Immature natural killer cell (primary cell): ENCODE results near the gene PPP1R37. TPM values are rescaled to one million over a fixed set of nuclear protein-coding genes. Genes with fewer than 3 reads are reported as not detected.

Experiments used
- DNase-seq, 3 donors: peaks; one replicate each; pipeline ENCODE4 v3.0.0; 2022; ENCODE audit warnings: mixed read lengths in 1 of 3
- H3K27ac Mint-ChIP-seq, 6 donors: one replicate each; pipeline ENCODE4 v1.8.0; 2020; ENCODE audit warnings: mixed read lengths in 6 of 6, mild to moderate bottlenecking in 5 of 6, inconsistent platforms in 4 of 6, moderate library complexity in 3 of 6
- H3K27me3 Mint-ChIP-seq, 3 donors: one replicate each; pipeline ENCODE4 v1.8.0; 2020 to 2021; ENCODE audit warnings: low read depth in 3 of 3, mild to moderate bottlenecking in 3 of 3, mixed read lengths in 3 of 3, moderate library complexity in 3 of 3, inconsistent platforms in 1 of 3
- H3K36me3 Mint-ChIP-seq, 3 donors: one replicate each; pipeline ENCODE4 v1.8.0; 2020; ENCODE audit warnings: mixed read lengths in 3 of 3, inconsistent platforms in 2 of 3, mild to moderate bottlenecking in 2 of 3
- H3K4me1 Mint-ChIP-seq, 2 donors: one replicate each; pipeline ENCODE4 v1.8.0; 2020; ENCODE audit warnings: inconsistent platforms in 2 of 2, mild to moderate bottlenecking in 2 of 2, mixed read lengths in 2 of 2, moderate library complexity in 1 of 2
- H3K4me3 Mint-ChIP-seq, 5 donors: one replicate each; pipeline ENCODE4 v1.8.0; 2020; ENCODE audit warnings: mild to moderate bottlenecking in 5 of 5, mixed read lengths in 5 of 5, inconsistent platforms in 3 of 5, moderate library complexity in 3 of 5
- H3K9me3 Mint-ChIP-seq, 6 donors: one replicate each; pipeline ENCODE4 v1.8.0; 2020; ENCODE audit warnings: mild to moderate bottlenecking in 6 of 6, mixed read lengths in 6 of 6, inconsistent platforms in 4 of 6, moderate library complexity in 3 of 6
- polyA plus RNA-seq, 3 donors: library from polyadenylated mRNA; unstranded; fragments of 300-500 nt; fragmentation: Illumina TruSeq; gene quantifications; one replicate each; pipeline ENCODE4 v1.2.3, GENCODE V29; 2021

PPP1R37 gene
- polyA plus RNA-seq, 3 donors from 2014 or later: 0.37 to 1.1 TPM; not detected in 1

- Mint-ChIP-seq H3K27me3 (peaks cover 0 to 4% (median 2%) of the 10 kb centered on the region in 3 donors), H3K27ac (peak overlapping the region in 2 of 6 donors; percentile 13 to 51), H3K9me3 (no peaks in the 10 kb centered on the region), H3K4me3 (no peak overlapping the region), H3K4me1 (peaks cover 0 to 27% of the 10 kb centered on the region in 2 donors), H3K36me3 (no peaks in the 10 kb centered on the region)
- DNase-seq: peak; percentile 30 to 36 (median 30)
Measured at GRCh38 chr19:45164577-45165335, 71.8 kb downstream of the PPP1R37 start.

DNA sequence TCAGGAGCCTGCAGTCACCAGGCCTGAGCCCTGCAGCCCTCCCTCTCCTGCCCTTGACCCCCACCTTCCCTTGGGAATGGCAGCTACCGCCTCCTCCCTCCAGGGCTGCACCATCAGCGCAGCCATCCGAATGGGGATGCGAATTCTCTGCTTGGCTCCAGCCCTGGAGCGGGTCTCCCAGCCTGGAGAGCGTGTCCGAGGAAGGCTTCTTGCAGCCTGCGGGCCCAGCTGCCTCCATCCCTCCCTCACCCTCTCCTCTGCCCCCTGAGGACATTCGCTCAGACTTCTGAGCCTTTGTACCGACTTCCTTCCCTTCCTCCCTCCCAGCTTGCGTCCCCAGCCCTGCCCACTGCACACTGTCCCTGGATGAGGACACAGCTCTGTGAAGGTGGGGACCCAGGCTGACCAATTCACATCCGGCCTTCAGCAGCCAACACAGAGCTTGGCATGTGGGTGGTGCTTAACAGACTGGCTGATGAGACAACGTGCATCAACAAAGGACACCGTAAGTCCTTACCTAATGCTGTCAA is 73.8 kb downstream of the PPP1R37 start:
- peaks cover 0 to 6% (median 0%) of the 10 kb centered on the region in 3 donors for H3K36me3 Mint-ChIP-seq
- no peak overlapping the region for H3K4me3 Mint-ChIP-seq
- H3K27ac Mint-ChIP-seq: peak overlapping the region in 1 of 6 donors; percentile 36
- H3K27me3 Mint-ChIP-seq: peaks cover 0 to 2% (median 0%) of the 10 kb centered on the region in 3 donors
- no peak for DNase-seq
- H3K9me3 Mint-ChIP-seq: no peaks in the 10 kb centered on the region
- peaks cover 14 to 47% of the 10 kb centered on the region in 2 donors for H3K4me1 Mint-ChIP-seq

GRCh38 chr19:45168767-45169351 is 75.9 kb downstream of the PPP1R37 start:
- Mint-ChIP-seq H3K27ac (no peak overlapping the region), H3K4me3 (peak overlapping the region in 1 of 5 donors; percentile 41), H3K9me3 (no peaks in the 10 kb centered on the region), H3K4me1 (peaks cover 24 to 61% of the 10 kb centered on the region in 2 donors), H3K36me3 (peaks cover 0 to 6% (median 0%) of the 10 kb centered on the region in 3 donors), H3K27me3 (peaks cover 0 to 2% (median 0%) of the 10 kb centered on the region in 3 donors)
- no peak for DNase-seq

DNA sequence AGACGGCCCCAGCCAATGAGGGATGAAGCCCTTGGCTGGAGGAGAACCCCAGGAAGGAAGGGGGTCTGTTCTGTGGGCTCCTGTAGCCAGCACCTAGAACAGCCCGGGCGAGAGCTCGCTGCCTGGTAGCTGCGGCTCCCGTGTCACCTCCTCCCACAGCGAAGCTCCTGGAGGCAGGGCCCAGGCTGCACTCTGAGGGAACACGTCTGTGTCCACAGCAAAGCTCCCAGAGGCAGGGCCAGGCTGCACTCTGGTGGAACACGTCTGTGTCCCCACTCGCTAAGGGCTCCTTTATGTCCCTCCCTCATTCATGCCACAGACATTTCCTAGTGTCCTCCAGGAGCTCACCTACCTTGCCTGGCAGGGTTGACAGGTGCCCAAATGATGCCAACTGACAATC is 76.6 kb downstream of the PPP1R37 start:
- Mint-ChIP-seq H3K9me3 (no peaks in the 10 kb centered on the region), H3K4me1 (peaks cover 24 to 60% of the 10 kb centered on the region in 2 donors), H3K36me3 (peaks cover 0 to 6% (median 0%) of the 10 kb centered on the region in 3 donors), H3K27me3 (peaks cover 0 to 3% (median 0%) of the 10 kb centered on the region in 3 donors), H3K27ac (no peak overlapping the region), H3K4me3 (peak overlapping the region in 1 of 5 donors; percentile 35)
- no peak for DNase-seq

DNA sequence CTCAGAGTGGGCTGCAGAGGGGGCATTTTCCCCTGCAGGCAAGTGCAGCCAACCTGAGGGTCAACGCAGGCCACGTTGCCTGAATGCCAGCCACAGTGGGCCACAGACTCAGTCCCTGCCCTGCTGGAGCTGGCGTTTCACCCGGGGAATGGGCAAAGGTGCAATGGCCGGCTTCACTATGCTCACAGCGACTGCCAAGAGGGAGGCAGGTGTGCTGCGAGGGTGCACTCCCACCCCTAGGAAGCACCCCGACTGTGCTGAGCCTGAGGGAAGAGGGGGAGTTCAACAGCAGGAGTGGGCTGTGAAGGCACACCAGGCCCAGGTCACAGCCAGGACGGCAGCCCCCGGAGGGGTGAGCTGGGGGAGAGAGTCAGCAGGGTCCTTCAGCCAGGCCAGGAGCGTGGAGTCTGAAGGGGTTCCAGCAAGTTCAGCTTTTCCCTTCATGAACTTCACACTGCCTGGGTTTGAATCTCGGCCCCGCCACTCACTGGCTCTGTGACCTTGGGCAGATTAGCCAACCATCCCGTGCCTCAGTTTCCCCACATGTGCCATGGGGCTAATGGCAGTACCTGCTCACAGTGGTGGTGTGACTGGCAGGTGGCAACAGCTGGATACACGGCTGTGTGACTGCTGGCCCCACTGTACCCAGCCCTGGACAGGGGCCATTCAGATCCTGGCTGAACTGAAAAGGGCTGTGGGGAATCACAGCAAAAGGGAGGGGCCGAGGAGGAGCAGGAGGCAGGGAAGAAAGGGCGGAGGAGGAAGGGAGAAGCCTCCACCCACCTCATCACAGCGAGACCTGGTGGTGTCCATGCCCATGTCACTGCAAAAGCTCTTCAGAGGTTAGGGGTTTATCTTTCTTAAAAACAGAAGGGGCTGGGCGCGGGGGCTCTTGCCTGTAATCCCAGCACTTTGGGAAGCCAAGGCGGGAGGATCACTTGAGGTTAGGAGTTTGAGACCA is 77.4 kb downstream of the PPP1R37 start:
- Mint-ChIP-seq H3K4me3 (peak overlapping the region; percentile 74 to 88 (median 82)), H3K36me3 (peaks cover 0 to 6% (median 2%) of the 10 kb centered on the region in 3 donors), H3K27me3 (peaks cover 0 to 2% (median 2%) of the 10 kb centered on the region in 3 donors), H3K4me1 (peaks cover 24 to 58% of the 10 kb centered on the region in 2 donors), H3K9me3 (no peaks in the 10 kb centered on the region), H3K27ac (peak overlapping the region; percentile 94 to 98 (median 95))
- no peak for DNase-seq

DNA sequence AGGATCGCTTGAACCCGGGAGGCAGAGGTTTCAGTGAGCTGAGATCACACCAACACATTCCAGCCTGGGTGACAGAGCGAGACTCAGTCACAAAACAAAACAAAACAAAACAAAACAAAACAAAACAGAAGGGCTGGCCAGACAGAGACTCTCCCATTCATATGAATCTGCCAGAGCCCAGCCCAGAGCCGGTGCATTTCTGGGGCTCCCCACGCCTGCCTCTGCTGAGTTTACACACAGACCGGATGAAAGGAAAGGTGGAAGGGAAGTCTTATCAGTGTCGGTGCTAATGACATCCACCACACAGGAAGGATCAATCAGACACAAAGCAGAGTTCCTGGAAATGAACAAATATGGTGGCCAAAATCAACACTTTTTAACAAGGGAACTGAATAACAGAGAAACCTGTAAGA is 78.2 kb downstream of the PPP1R37 start:
- peak; percentile 34 to 37 (median 37) for DNase-seq
- Mint-ChIP-seq H3K36me3 (peaks cover 0 to 6% (median 4%) of the 10 kb centered on the region in 3 donors), H3K27me3 (peaks cover 0 to 3% (median 2%) of the 10 kb centered on the region in 3 donors), H3K4me3 (peak overlapping the region; percentile 74 to 88 (median 82)), H3K9me3 (no peaks in the 10 kb centered on the region), H3K27ac (peak overlapping the region; percentile 94 to 98 (median 95)), H3K4me1 (peaks cover 24 to 58% of the 10 kb centered on the region in 2 donors)

DNA sequence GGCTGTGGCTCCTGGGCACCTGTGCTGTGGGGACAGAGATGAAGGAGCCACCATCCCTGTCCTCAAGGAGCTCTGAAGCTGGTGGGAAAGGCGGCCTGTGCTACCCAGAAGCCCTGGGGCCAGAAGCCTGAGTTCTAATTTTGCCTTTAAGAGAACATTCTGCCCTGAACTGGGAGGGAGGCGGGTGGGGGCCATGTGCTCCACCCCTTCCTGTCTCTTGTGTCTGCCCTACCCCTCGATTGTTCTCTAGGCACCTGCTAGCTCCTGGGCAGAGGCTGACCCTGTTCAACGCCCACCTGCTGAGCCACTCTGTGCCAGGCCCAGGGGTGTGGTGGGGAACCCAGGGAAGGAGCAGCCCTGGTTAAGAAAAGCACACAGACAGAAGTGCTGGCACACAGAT is 79.2 kb downstream of the PPP1R37 start:
- H3K36me3 Mint-ChIP-seq: peaks cover 0 to 6% (median 4%) of the 10 kb centered on the region in 3 donors
- H3K9me3 Mint-ChIP-seq: no peaks in the 10 kb centered on the region
- DNase-seq: peak in 1 of 3 donors; percentile 19
- H3K27me3 Mint-ChIP-seq: peaks cover 0 to 3% (median 2%) of the 10 kb centered on the region in 3 donors
- H3K4me3 Mint-ChIP-seq: peak overlapping the region; percentile 29 to 63 (median 46)
- peak overlapping the region; percentile 70 to 98 (median 88) for H3K27ac Mint-ChIP-seq
- peaks cover 24 to 58% of the 10 kb centered on the region in 2 donors for H3K4me1 Mint-ChIP-seq

DNA sequence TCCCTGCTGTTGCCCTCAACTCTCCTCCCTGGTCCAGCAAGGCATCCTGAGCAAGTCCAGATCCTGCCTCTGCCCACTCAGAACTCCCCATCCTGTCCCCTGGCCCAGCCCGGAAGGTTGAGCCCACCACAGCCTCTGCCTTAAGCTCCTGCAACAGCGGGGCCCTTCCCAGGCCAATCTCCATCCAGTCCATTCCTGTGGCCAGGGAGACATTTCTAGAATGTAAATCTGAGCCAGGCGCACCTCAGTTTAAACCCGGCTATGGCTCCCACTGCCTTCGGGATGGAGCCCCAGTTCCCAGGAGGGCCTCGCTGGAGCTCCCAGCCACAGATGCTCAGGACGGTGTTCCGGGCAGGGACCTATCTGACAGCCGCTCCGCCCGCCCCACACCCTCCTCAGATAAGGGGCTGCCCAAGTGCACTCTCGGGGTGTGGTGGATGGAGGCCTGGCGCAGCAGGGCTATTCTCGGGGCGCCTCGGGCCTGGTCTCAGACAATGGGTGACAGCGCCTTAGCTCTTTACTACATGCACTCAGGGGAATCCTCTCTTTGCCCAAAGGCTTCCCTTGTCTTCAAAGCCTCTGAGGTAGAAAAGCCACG is 79.7 kb downstream of the PPP1R37 start:
- H3K36me3 Mint-ChIP-seq: peaks cover 0 to 6% (median 4%) of the 10 kb centered on the region in 3 donors
- H3K27me3 Mint-ChIP-seq: peaks cover 0 to 3% (median 2%) of the 10 kb centered on the region in 3 donors
- H3K4me1 Mint-ChIP-seq: peaks cover 28 to 62% of the 10 kb centered on the region in 2 donors
- DNase-seq: no peak
- peak overlapping the region in 3 of 5 donors; percentile 3 to 63 (median 21) for H3K4me3 Mint-ChIP-seq
- peak overlapping the region in 4 of 6 donors; percentile 16 to 98 (median 95) for H3K27ac Mint-ChIP-seq
- no peaks in the 10 kb centered on the region for H3K9me3 Mint-ChIP-seq

DNA sequence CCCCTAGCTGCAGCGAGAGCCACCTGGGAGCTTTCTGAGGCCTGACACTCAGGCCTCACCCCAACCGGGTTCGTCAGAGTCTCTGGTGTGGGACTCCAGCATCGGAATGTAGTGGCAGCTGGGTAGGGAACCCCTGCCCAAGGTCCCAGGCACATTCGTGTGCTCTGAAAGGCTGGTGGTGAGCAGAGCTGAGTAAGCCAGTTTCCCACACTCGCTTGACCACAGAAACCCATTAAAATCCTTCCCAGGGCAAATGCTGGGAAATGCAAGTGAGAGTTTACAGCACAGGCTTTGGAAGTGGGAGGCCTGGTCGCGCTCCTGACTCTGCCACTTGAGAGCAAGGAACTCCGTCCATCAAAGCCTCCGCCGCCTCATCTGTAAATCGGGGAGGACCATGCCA is 80.8 kb downstream of the PPP1R37 start:
- DNase-seq: no peak
- H3K36me3 Mint-ChIP-seq: peaks cover 0 to 6% (median 4%) of the 10 kb centered on the region in 3 donors
- H3K27ac Mint-ChIP-seq: peak overlapping the region in 2 of 6 donors; percentile 21 to 34
- H3K4me1 Mint-ChIP-seq: peaks cover 39 to 62% of the 10 kb centered on the region in 2 donors
- H3K9me3 Mint-ChIP-seq: no peaks in the 10 kb centered on the region
- no peak overlapping the region for H3K4me3 Mint-ChIP-seq
- H3K27me3 Mint-ChIP-seq: peaks cover 0 to 10% (median 6%) of the 10 kb centered on the region in 3 donors

DNA sequence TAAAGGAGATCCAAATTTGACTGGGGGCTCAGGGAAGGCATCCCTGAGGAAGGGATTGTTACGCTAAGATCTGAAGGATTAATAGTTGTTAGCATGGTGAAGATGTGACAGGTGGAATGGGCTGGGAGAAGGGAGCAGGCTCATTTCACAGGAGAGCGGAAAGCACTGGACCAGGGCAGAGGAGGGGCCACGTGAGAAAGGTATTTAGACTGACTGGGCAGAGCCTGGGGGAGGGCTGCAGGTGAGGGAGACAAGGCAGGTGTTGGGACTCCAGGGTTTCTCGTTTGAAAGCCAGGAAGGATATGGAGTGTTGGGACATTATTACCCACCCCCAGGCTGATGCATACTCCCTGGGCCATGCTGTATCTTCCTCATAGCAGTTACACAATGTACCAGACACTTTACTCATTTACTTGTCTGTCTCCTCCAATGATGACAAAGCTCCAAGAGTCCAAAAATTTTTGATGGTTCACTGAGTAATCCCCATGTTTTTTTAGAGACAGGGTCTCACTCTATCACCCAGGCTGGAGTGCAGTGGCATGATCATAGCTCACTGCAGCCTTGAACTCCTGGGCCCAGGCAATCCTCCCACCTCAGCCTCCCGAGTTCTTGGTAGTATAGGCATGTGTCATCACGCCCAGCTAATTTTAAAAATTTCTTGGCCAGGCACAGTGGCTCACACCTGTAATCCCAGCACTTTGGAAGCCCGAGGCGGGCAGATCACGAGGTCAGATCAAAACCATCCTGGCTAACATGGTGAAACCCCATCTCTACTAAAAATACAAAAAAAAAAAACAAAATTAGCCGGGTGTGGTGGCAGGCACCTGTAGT is 82.8 kb downstream of the PPP1R37 start:
- peaks cover 45 to 56% of the 10 kb centered on the region in 2 donors for H3K4me1 Mint-ChIP-seq
- peaks cover 3 to 10% (median 6%) of the 10 kb centered on the region in 3 donors for H3K27me3 Mint-ChIP-seq
- DNase-seq: no peak
- peak overlapping the region in 5 of 6 donors; percentile 56 to 67 (median 62) for H3K27ac Mint-ChIP-seq
- peaks cover 0 to 6% (median 4%) of the 10 kb centered on the region in 3 donors for H3K36me3 Mint-ChIP-seq
- H3K9me3 Mint-ChIP-seq: no peaks in the 10 kb centered on the region
- H3K4me3 Mint-ChIP-seq: peak overlapping the region; percentile 4 to 72 (median 43)

- no peaks in the 10 kb centered on the region for H3K9me3 Mint-ChIP-seq
- peaks cover 4 to 14% (median 4%) of the 10 kb centered on the region in 3 donors for H3K36me3 Mint-ChIP-seq
- H3K4me1 Mint-ChIP-seq: peaks cover 43 to 51% of the 10 kb centered on the region in 2 donors
- no peak for DNase-seq
- peak within 1 kb of the TSS; percentile 89 to 92 (median 91) for H3K4me3 Mint-ChIP-seq
- peak within 1 kb of the TSS; percentile 91 to 98 (median 94) for H3K27ac Mint-ChIP-seq
- peaks cover 3 to 10% (median 6%) of the 10 kb centered on the region in 3 donors for H3K27me3 Mint-ChIP-seq
Measured at GRCh38 chr19:45177817-45178261, 84.9 kb downstream of the PPP1R37 start, which contains the start of gene TRAPPC6A. Gene TRAPPC6A (minus strand): TSS chr19:45178237. CDS start chr19:45178218, 19 bp downstream.
